ENCODE results near the gene AP4M1. TPM values are rescaled to one million over a fixed set of nuclear protein-coding genes. Genes with fewer than 3 reads are reported as not detected.

Gene AP4M1
- total and polyA plus RNA-seq, 10 of the 15 experiments (the other 5 are each of a cell fraction or from before 2014, with no cell fraction given) = 0.77 to 16.1 (median 13.0) TPM

DNA sequence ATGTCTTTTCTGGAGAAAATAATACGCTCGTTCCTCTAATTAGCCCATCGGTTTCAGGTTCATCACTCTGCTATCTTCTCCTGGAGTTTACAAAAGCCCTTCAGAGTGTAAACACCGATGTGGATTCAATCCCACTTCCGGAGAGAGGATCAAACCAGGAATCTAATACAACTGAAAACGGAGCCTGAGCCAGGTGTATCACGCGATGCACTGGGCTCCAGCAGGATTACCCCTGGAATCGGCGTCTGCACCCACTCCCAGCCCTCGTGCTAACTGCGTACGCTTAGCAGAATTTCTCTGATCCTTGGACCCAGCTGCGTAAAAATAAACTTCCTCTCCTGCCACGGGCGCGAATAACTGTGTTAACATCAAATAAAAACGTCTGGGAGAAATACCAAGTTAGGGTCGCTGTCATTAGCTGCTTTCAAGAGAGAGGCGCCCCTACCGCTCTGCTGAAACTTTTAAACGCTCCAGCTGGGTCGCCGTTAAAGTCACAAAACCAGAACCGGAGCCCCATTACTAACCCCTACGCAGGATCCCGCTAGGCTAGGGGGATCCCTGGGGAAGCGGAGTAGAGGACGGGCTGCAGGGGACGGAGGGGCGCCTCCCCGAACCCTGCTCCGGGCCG is 20.4 kb upstream of the AP4M1 start:
- Histone ChIP-seq H3K4me1 (ENCODE audit: control insufficient read depth, insufficient read depth, low read length) (peaks cover 4% of the 10 kb centered on the region), H3K4me3 (peak overlapping the region; percentile 88), H3K4me2 (ENCODE audit: control insufficient read depth, insufficient read depth) (peak overlapping the region; percentile 84), H3K79me2 (ENCODE audit: control insufficient read depth, insufficient read depth, low read length) (peaks cover 41% of the 10 kb centered on the region), H2AFZ (ENCODE audit: control insufficient read depth, low read depth, low read length) (peak overlapping the region; percentile 85), H3K9ac (ENCODE audit: control insufficient read depth, insufficient read depth, low read length) (peak overlapping the region; percentile 94), H3K27ac (ENCODE audit: control insufficient read depth, insufficient read depth) (peak overlapping the region; percentile 89), H3K9me3 (replicated peaks; ENCODE audit: control insufficient read depth, insufficient read depth, low read length) (no peaks in the 10 kb centered on the region; the same call in 2 of the 3 replicates), H4K20me1 (ENCODE audit: control insufficient read depth, insufficient read depth) (no peaks in the 10 kb centered on the region), H3K36me3 (ENCODE audit: control insufficient read depth in 2 of 2, insufficient read depth in 2 of 2, low read length in 1 of 2) (peaks cover 0 to 9% of the 10 kb centered on the region in 2 experiments), H3K27me3 (replicated peaks in 1 of 2; ENCODE audit: control insufficient read depth in 2 of 2, insufficient read depth in 2 of 2, low read length in 1 of 2) (no peaks in the 10 kb centered on the region)
- DNase-seq (ENCODE audit: low read depth, low spot score) = no peak
- no peak; the same call in 2 of the 3 replicates for ATAC-seq
- RAD21 ChIA-PET (ENCODE audit: unreplicated experiment) = interaction anchor here (1.4 kb wide), 1 partner anchor 83 kb away, joined by 3 read pairs; no protein-coding TSS in a partner anchor
- POLR2A ChIA-PET = interaction anchor here (1.0 kb wide), 2 partner anchors 11 to 20 kb away, joined by 3 read pairs; partner anchors contain the start of genes AP4M1 and MCM7
- intact Hi-C loops (cut with micrococcal nuclease; ENCODE audit: unreplicated experiment) (loop anchor here (1.0 to 10.0 kb wide), 3 partner anchors 64 to 166 kb away; partner anchors contain the start of genes TRIM4 and ZKSCAN1), in situ Hi-C loops (cut with MboI) (no loop called here)
- TF ChIP-seq NFIC (IDR thresholded peaks at IDR 0.05; ENCODE audit: low read depth, low read length) = peak; percentile 24; the same call in 1 of the 2 replicates
- no peak for TF ChIP-seq NBN (IDR thresholded peaks at IDR 0.05)
- CTCF ChIA-PET = interaction anchor here (1.2 to 1.4 kb wide), 3 partner anchors 31 to 58 kb away, joined by 3 read pairs; no protein-coding TSS in a partner anchor
- SMC1A ChIA-PET (ENCODE audit: uncharacterized antibody, unreplicated experiment) = interaction anchor here (1.0 to 1.6 kb wide), 3 partner anchors 29 to 83 kb away, joined by 3 to 5 read pairs (median 3); no protein-coding TSS in a partner anchor
- WGBS (ENCODE audit: insufficient coverage, insufficient replicate concordance, low lambda C conversion rate, missing lambda C conversion rate) = 6% methylated on average over 34 of the region's 34 CpGs
- FAIRE-seq = no peak
- BruUV-seq (replicated peaks) = TSS peak; percentile 72

DNA sequence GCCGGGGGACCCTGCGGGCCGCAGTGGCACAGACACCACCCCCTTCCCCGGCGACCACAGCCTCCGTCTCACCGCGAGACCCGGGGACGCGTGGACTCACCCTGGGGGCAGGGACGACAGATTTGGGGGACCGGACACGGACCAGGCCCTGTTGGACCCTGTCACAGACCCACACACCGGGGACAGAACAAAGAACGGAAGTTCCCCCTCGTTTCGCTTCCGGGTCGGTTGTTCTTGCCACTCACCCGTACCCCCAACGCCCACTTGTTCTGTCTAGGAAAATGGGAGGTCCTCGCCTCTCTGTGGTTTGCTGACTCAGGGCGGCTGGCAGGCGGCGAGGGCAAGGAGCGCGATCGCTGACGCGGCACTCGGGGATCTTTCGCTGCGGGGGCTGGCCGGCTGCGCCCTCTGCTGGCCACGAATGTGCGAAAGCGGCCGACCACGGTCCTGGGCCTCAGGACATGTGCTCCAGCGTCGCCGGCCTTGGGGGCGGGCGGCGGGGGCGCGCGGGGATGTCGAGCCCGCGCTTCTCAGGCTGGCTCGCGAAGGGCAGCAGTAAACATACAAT is 19.8 kb upstream of the AP4M1 start, which contains the start of gene ZNF3:
ZNF3 (minus strand) TSS at position 189 of the 568 bp plus-strand sequence. CDS start 4,366 bp downstream, outside the sequence.
- Histone ChIP-seq H3K27ac (ENCODE audit: control insufficient read depth, insufficient read depth) (peak within 1 kb of the TSS; percentile 89), H3K9ac (ENCODE audit: control insufficient read depth, insufficient read depth, low read length) (peak within 1 kb of the TSS; percentile 94), H3K4me2 (ENCODE audit: control insufficient read depth, insufficient read depth) (peak within 1 kb of the TSS; percentile 84), H4K20me1 (ENCODE audit: control insufficient read depth, insufficient read depth) (no peaks in the 10 kb centered on the region), H3K36me3 (ENCODE audit: control insufficient read depth in 2 of 2, insufficient read depth in 2 of 2, low read length in 1 of 2) (peaks cover 0 to 5% of the 10 kb centered on the region in 2 experiments; a peak in 3 of 4 replicates), H2AFZ (ENCODE audit: control insufficient read depth, low read depth, low read length) (peak within 1 kb of the TSS; percentile 85), H3K9me3 (replicated peaks; ENCODE audit: control insufficient read depth, insufficient read depth, low read length) (no peaks in the 10 kb centered on the region; the same call in 2 of the 3 replicates), H3K4me3 (peak within 1 kb of the TSS; percentile 88), H3K27me3 (replicated peaks in 1 of 2; ENCODE audit: control insufficient read depth in 2 of 2, insufficient read depth in 2 of 2, low read length in 1 of 2) (no peaks in the 10 kb centered on the region), H3K79me2 (ENCODE audit: control insufficient read depth, insufficient read depth, low read length) (peaks cover 41% of the 10 kb centered on the region), H3K4me1 (ENCODE audit: control insufficient read depth, insufficient read depth, low read length) (peaks cover 4% of the 10 kb centered on the region)
- ATAC-seq (peak; percentile 90), FAIRE-seq (peak; percentile 100), DNase-seq (ENCODE audit: low read depth, low spot score) (peak; percentile 97)
- ChIA-PET SMC1A (ENCODE audit: uncharacterized antibody, unreplicated experiment) (interaction anchor here (1.0 to 1.6 kb wide), 9 partner anchors 19 to 168 kb away, joined by 3 to 11 read pairs (median 4); partner anchors contain the start of genes AP4M1, LAMTOR4 and MCM7), POLR2A (interaction anchor here (1.0 to 1.6 kb wide), 6 partner anchors 12 to 39 kb away, joined by 3 to 15 read pairs (median 4); partner anchors contain the start of genes AP4M1, MCM7 and ZSCAN21), CTCF (interaction anchor here (1.0 to 1.4 kb wide), 13 partner anchors 10 to 168 kb away, joined by 3 to 15 read pairs (median 4); partner anchors contain the start of genes MBLAC1 and ZKSCAN1), RAD21 (ENCODE audit: unreplicated experiment) (interaction anchor here (0.9 to 1.4 kb wide), 9 partner anchors 10 to 397 kb away, joined by 3 to 23 read pairs (median 4); partner anchors contain the start of genes AP4M1, MCM7, TRIM4 and TSC22D4)
- intact Hi-C loops (cut with micrococcal nuclease; ENCODE audit: unreplicated experiment) = loop anchor here (1.0 to 10.0 kb wide), 6 partner anchors 20 to 167 kb away; partner anchors contain the start of genes AP4M1, LAMTOR4, MBLAC1 and MCM7
- in situ Hi-C loops (cut with MboI) = no loop called here
- WGBS (ENCODE audit: insufficient coverage, insufficient replicate concordance, low lambda C conversion rate, missing lambda C conversion rate) = under 1% methylated on average over 54 of the region's 55 CpGs
- BruUV-seq (replicated peaks) = no TSS peak
- TF ChIP-seq, protein P1, sequence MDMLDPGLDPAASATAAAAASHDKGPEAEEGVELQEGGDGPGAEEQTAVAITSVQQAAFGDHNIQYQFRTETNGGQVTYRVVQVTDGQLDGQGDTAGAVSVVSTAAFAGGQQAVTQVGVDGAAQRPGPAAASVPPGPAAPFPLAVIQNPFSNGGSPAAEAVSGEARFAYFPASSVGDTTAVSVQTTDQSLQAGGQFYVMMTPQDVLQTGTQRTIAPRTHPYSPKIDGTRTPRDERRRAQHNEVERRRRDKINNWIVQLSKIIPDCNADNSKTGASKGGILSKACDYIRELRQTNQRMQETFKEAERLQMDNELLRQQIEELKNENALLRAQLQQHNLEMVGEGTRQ (IDR thresholded peaks at IDR 0.05; ENCODE audit: borderline replicate concordance, low read depth, low read length) = no peak; the same call in 1 of the 2 replicates
- TF ChIP-seq, protein P2, sequence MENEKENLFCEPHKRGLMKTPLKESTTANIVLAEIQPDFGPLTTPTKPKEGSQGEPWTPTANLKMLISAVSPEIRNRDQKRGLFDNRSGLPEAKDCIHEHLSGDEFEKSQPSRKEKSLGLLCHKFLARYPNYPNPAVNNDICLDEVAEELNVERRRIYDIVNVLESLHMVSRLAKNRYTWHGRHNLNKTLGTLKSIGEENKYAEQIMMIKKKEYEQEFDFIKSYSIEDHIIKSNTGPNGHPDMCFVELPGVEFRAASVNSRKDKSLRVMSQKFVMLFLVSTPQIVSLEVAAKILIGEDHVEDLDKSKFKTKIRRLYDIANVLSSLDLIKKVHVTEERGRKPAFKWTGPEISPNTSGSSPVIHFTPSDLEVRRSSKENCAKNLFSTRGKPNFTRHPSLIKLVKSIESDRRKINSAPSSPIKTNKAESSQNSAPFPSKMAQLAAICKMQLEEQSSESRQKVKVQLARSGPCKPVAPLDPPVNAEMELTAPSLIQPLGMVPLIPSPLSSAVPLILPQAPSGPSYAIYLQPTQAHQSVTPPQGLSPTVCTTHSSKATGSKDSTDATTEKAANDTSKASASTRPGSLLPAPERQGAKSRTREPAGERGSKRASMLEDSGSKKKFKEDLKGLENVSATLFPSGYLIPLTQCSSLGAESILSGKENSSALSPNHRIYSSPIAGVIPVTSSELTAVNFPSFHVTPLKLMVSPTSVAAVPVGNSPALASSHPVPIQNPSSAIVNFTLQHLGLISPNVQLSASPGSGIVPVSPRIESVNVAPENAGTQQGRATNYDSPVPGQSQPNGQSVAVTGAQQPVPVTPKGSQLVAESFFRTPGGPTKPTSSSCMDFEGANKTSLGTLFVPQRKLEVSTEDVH (IDR thresholded peaks at IDR 0.05; ENCODE audit: low read depth, partially characterized antibody) = no peak
- TF ChIP-seq, protein P3, sequence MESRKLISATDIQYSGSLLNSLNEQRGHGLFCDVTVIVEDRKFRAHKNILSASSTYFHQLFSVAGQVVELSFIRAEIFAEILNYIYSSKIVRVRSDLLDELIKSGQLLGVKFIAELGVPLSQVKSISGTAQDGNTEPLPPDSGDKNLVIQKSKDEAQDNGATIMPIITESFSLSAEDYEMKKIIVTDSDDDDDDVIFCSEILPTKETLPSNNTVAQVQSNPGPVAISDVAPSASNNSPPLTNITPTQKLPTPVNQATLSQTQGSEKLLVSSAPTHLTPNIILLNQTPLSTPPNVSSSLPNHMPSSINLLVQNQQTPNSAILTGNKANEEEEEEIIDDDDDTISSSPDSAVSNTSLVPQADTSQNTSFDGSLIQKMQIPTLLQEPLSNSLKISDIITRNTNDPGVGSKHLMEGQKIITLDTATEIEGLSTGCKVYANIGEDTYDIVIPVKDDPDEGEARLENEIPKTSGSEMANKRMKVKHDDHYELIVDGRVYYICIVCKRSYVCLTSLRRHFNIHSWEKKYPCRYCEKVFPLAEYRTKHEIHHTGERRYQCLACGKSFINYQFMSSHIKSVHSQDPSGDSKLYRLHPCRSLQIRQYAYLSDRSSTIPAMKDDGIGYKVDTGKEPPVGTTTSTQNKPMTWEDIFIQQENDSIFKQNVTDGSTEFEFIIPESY (IDR thresholded peaks at IDR 0.05) = no peak
- TF ChIP-seq RBBP5 (conservative IDR thresholded peaks at IDR 0.05) (no peak), TCF12 (IDR thresholded peaks at IDR 0.05; ENCODE audit: low read depth, low read length) (peak; percentile 69), IRF4 (IDR thresholded peaks at IDR 0.05; ENCODE audit: low read depth, low read length) (peak; percentile 57; the same call in 1 of the 2 replicates)
